Ascending aorta (tissue), 2 donors: Measurements from ENCODE around the gene DQX1. TPM values are rescaled to one million over a fixed set of nuclear protein-coding genes. Genes with fewer than 3 reads are reported as not detected.

Experiments
- DNase-seq, 2 donors: peaks; one replicate each; pipeline ENCODE4 v3.0.0-alpha.2; 2019; ENCODE audit warnings: low spot score in 2 of 2
- H3K27ac ChIP-seq, 2 donors: fragments of 200-600 bp; sonication (generic); one replicate each; pipeline ENCODE4 v1.5.1; 2016 to 2017; ENCODE audit warnings: mild to moderate bottlenecking in 1 of 2
- H3K27me3 ChIP-seq: fragments of 200-600 bp; sonication (generic); one replicate; pipeline ENCODE4 v1.5.1; 2017
- H3K36me3 ChIP-seq, 2 donors: fragments of 200-600 bp; sonication (generic); one replicate each; pipeline ENCODE4 v1.5.1; 2016
- H3K4me1 ChIP-seq, 2 donors: fragments of 200-600 bp; sonication (generic); one replicate each; pipeline ENCODE4 v1.5.1; 2016 to 2017; ENCODE audit warnings: mild to moderate bottlenecking in 1 of 2
- H3K4me3 ChIP-seq, 2 donors: fragments of 200-600 bp; sonication (generic); one replicate each; pipeline ENCODE4 v1.5.1; 2016 to 2017; ENCODE audit warnings: mild to moderate bottlenecking in 1 of 2
- H3K9me3 ChIP-seq, 2 donors: fragments of 200-600 bp; sonication (generic); one replicate each; pipeline ENCODE4 v1.5.1; 2016
- intact Hi-C: fragments of 100-400 bp; cut with DNase I; formaldehyde crosslinking; loops from one replicate; pipeline ENCODE4 v1.15.1; 2023
- total RNA-seq: library from RNA; depleted of rRNA; stranded (reverse); fragments of >200 nt; gene quantifications from one replicate; pipeline ENCODE4 v1.1.0, GENCODE V29; 2016
- TF ChIP-seq, protein P1 (sequence below), 3 experiments: fragments of 200-600 bp in 2 of 3; fragments of 450-650 bp in 1 of 3; sonication (generic) in 2 of 3; IDR thresholded peaks; one replicate each; pipeline ENCODE4 v1.5.1; 2016 to 2019; ENCODE audit warnings: antibody characterized with exemption in 3 of 3, mild to moderate bottlenecking in 1 of 3, moderate library complexity in 1 of 3

DQX1 gene
- total RNA-seq, 1 donor from 2014 or later, result not detected

DNA sequence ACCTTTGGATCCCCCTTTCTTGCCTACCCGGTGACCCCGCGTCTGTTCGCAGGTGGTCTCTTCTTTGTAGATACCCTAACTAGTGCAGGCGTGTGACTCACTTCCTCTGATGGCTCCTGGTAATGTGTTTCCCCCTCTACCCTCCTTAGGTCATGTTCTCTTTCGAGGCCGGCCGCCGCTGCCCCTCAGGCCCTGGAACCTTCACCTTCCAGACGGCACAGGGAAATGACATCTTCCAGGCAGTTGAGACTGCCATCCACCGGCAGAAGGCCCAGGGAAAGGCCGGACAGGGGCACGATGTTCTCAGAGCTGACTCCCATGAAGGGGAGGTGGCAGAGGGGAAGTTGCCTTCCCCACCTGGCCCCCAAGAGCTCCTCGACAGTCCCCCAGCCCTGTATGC lies 30.1 kb upstream of the DQX1 start:
- Histone ChIP-seq H3K36me3 (no peaks in the 10 kb centered on the region), H3K4me1 (peaks cover 0 to 15% of the 10 kb centered on the region in 2 donors), H3K4me3 (no peak overlapping the region), H3K9me3 (no peaks in the 10 kb centered on the region), H3K27me3 (no peaks in the 10 kb centered on the region), H3K27ac (peak overlapping the region in 1 of 2 donors; percentile 90)
- TF ChIP-seq, protein P1, sequence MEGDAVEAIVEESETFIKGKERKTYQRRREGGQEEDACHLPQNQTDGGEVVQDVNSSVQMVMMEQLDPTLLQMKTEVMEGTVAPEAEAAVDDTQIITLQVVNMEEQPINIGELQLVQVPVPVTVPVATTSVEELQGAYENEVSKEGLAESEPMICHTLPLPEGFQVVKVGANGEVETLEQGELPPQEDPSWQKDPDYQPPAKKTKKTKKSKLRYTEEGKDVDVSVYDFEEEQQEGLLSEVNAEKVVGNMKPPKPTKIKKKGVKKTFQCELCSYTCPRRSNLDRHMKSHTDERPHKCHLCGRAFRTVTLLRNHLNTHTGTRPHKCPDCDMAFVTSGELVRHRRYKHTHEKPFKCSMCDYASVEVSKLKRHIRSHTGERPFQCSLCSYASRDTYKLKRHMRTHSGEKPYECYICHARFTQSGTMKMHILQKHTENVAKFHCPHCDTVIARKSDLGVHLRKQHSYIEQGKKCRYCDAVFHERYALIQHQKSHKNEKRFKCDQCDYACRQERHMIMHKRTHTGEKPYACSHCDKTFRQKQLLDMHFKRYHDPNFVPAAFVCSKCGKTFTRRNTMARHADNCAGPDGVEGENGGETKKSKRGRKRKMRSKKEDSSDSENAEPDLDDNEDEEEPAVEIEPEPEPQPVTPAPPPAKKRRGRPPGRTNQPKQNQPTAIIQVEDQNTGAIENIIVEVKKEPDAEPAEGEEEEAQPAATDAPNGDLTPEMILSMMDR (IDR thresholded peaks at IDR 0.05), result no peak
- intact Hi-C loops, result no loop called here
- no peak for DNase-seq

DNA sequence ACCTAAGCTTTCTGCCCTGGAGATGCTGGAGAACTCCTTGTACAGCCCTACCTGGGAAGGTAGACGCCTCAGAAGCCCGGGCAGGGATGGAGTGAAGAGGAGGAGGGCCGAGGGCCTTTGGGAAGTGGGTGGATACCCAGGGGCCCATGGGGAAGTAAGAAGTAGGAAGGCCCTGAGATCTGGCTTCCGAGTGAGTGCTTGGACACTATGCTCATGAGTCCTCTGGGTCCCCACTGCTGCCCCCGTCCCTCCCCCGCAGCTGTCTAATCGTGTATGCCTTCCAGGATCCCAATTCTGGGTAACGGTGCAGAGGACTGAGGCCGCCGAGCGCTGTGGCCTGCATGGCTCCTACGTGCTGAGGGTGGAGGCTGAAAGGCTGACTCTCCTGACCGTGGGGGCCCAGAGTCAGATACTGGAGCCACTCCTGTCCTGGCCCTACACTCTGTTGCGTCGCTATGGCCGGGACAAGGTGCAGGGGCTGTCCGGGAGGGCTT lies 29.6 kb upstream of the DQX1 start:
- H3K27me3 ChIP-seq, result no peaks in the 10 kb centered on the region
- no peak for DNase-seq
- peak overlapping the region; percentile 69 to 75 for H3K4me3 ChIP-seq
- TF ChIP-seq, protein P1 (IDR thresholded peaks at IDR 0.05), result no peak
- H3K36me3 ChIP-seq, result no peaks in the 10 kb centered on the region
- intact Hi-C loops, result loop anchor here (2.0 kb wide), 1 partner anchor 29 kb away; no protein-coding TSS in a partner anchor
- peaks cover 0 to 15% of the 10 kb centered on the region in 2 donors for H3K4me1 ChIP-seq
- peak overlapping the region; percentile 90 to 94 for H3K27ac ChIP-seq
- H3K9me3 ChIP-seq, result no peaks in the 10 kb centered on the region

DNA sequence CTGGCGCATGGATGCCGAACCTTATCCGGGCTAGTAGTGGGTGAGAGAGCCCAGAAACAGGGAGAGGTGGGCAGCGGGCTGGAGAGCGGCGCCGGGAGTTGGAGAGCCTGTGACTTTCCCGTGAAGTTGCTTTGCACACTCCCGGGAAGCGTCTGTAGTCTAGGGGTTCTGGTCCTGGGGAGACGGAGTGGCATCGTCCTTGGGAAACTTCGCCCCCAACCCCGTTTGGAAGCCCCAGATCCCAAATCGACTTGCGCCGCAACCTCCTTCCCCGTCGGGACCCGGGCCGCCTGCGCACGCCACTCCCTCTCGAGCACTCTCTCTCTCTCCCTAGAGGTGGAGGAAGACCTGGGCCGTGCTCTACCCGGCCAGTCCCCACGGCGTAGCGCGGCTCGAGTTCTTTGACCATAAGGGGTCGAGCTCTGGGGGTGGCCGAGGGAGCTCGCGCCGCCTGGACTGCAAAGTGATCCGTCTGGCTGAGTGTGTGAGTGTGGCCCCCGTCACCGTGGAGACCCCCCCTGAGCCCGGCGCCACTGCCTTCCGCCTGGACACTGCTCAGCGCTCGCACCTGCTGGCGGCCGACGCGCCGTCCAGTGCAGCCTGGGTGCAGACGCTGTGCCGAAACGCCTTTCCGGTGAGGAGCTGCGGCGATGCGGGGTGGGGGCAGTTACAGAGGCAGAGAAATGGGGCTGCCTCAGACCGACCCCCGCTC lies 28.9 kb upstream of the DQX1 start:
- TF ChIP-seq, protein P1 (IDR thresholded peaks at IDR 0.05), result no peak
- peak overlapping the region; percentile 69 to 75 for H3K4me3 ChIP-seq
- H3K27ac ChIP-seq, result peak overlapping the region; percentile 90 to 94
- no peaks in the 10 kb centered on the region for H3K9me3 ChIP-seq
- peak in 1 of 2 donors; percentile 76 for DNase-seq
- no peaks in the 10 kb centered on the region for H3K36me3 ChIP-seq
- H3K27me3 ChIP-seq, result no peaks in the 10 kb centered on the region
- H3K4me1 ChIP-seq, result peaks cover 0 to 15% of the 10 kb centered on the region in 2 donors
- intact Hi-C loops, result loop anchor here (1.0 to 2.0 kb wide), 4 partner anchors 26 to 72 kb away; partner anchors contain the start of genes AUP1, HTRA2, PCGF1 and TTC31

DNA sequence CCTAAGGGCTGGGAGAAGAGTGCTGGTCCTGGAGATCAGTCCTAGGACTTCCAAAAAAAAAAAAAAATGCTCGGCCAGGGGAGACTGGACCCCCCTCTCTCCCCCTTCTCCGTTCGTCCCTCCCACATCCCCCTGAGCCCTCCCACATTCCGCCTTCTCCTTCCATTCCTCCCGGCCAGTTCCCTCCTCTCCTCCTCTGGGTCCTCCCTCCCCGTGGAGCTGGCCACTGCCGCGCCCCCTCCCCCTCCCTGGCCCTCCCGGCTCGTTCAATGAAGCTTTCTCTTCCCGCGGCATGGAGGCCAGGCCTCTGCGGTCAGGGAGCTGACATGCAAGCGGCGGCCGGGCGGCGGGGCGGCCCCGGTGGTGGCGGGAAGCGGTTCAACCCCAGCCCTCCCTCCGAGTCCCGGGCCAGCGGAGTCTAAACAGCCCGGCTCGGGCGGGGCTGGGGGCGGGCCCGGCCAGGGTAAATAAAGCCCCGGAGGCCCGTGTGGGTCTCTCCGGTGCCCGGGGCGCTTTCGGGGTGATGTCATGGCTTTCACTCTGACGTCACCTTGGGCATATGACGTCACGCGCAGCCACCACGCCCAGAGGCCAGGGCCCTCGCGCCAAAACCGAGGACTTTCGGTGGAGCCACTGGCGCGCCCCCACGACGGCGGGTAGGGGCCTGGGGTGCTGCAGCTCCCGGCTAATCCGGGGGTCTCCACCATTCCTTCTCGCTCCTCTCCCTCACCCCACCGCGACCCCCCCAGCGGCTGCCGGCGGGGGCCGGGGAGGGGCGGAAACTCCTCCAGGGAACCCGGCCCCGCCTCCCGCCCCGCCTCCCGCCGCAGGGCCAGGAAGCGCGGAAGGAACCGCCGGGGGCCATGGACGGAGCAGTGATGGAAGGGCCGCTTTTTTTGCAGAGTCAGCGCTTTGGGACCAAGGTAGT lies 28.1 kb upstream of the DQX1 start, which contains the start of the genes DOK1 and LOXL3:
DOK1 (plus strand) TSS at position 829 of the 928 bp plus-strand sequence; CDS start at position 864, 35 bp downstream.
LOXL3 (minus strand) TSS at position 51 of the 928 bp plus-strand sequence. CDS start 1,308 bp downstream, outside the sequence.
- H3K4me3 ChIP-seq, result peak within 1 kb of the TSS; percentile 69 to 75
- no peaks in the 10 kb centered on the region for H3K27me3 ChIP-seq
- DNase-seq, result peak; percentile 50 to 94
- H3K4me1 ChIP-seq, result peaks cover 5 to 20% of the 10 kb centered on the region in 2 donors
- H3K27ac ChIP-seq, result peak within 1 kb of the TSS; percentile 90 to 94
- intact Hi-C loops, result loop anchor here (1.0 to 2.0 kb wide), 4 partner anchors 25 to 71 kb away; partner anchors contain the start of genes AUP1, HTRA2, PCGF1 and TTC31
- TF ChIP-seq, protein P1 (IDR thresholded peaks at IDR 0.05), result peak in 1 of 3 experiments; percentile 9
- H3K9me3 ChIP-seq, result no peaks in the 10 kb centered on the region
- H3K36me3 ChIP-seq, result no peaks in the 10 kb centered on the region
